Liver (tissue), 9 donors: ENCODE results near the gene OR8H2. TPM values are rescaled to one million over a fixed set of nuclear protein-coding genes. Genes with fewer than 3 reads are reported as not detected.
"Not testable (repeated sequence)": the region's sequence is repeated elsewhere in the genome, so short reads cannot be mapped to it uniquely, and the experiment has no call there.

ENCODE experiments used
- DNase-seq: peaks from one replicate; pipeline ENCODE4 v3.0.0-alpha.2; 2017; ENCODE audit warnings: low spot score
- H3K27ac ChIP-seq, 2 donors: one replicate each; pipeline ENCODE4 v1.7.0; 2013; ENCODE audit warnings: inconsistent platforms in 2 of 2, low read length in 2 of 2, control low read depth in 1 of 2, low read depth in 1 of 2, mild to moderate bottlenecking in 1 of 2
- H3K27me3 ChIP-seq, 4 donors: one replicate each; pipeline versions ENCODE4 v1.6.1 to v1.7.0; 2013; ENCODE audit warnings: low read length in 3 of 4, inconsistent platforms in 1 of 4, mild to moderate bottlenecking in 1 of 4, moderate library complexity in 1 of 4; ENCODE audit not compliant: control insufficient read depth in 4 of 4, insufficient read depth in 4 of 4
- H3K36me3 ChIP-seq, 4 donors: one replicate each; pipeline versions ENCODE4 v1.6.1 to v1.7.0; 2013; ENCODE audit warnings: low read length in 3 of 4, mild to moderate bottlenecking in 3 of 4, low read depth in 1 of 4, moderate library complexity in 1 of 4; ENCODE audit not compliant: control insufficient read depth in 4 of 4, insufficient read depth in 3 of 4
- H3K4me1 ChIP-seq, 4 donors: one replicate each; pipeline versions ENCODE4 v1.6.1 to v1.7.0; 2013; ENCODE audit warnings: low read length in 3 of 4, mild to moderate bottlenecking in 3 of 4, moderate library complexity in 1 of 4; ENCODE audit not compliant: control insufficient read depth in 4 of 4, insufficient read depth in 4 of 4
- H3K4me3 ChIP-seq, 3 donors: one replicate each; pipeline versions ENCODE4 v1.6.1 to v1.7.0; 2013; ENCODE audit warnings: low read length in 3 of 3, control low read depth in 1 of 3, low read depth in 1 of 3, mild to moderate bottlenecking in 1 of 3
- H3K9ac ChIP-seq, 2 donors: one replicate each; pipeline ENCODE4 v1.7.0; 2013; ENCODE audit warnings: low read length in 2 of 2, mild to moderate bottlenecking in 2 of 2, moderate library complexity in 2 of 2, control low read depth in 1 of 2, low read depth in 1 of 2
- H3K9me3 ChIP-seq, 4 donors: one replicate each; pipeline versions ENCODE4 v1.6.1 to v1.7.0; 2013; ENCODE audit warnings: low read length in 3 of 4; ENCODE audit not compliant: control insufficient read depth in 4 of 4
- EGR1 ChIP-seq, 2 donors: IDR thresholded peaks; 2 replicates each; pipeline ENCODE4 v1.6.1; 2016 to 2018; ENCODE audit warnings: antibody characterized with exemption in 2 of 2, low read depth in 2 of 2
- FOXA2 ChIP-seq: IDR thresholded peaks from 2 replicates; pipeline ENCODE4 v1.6.1; 2016; ENCODE audit warnings: antibody characterized with exemption
- GABPA ChIP-seq, 2 donors: IDR thresholded peaks in 1 of 2; conservative IDR thresholded peaks in 1 of 2; 2 replicates each; pipeline ENCODE4 v1.6.1; 2016; ENCODE audit warnings: antibody characterized with exemption in 2 of 2, mild to moderate bottlenecking in 1 of 2, moderate library complexity in 1 of 2
- HNF4A ChIP-seq, 2 donors: conservative IDR thresholded peaks; 2 replicates each; pipeline ENCODE4 v1.6.1; 2016; ENCODE audit warnings: antibody characterized with exemption in 2 of 2, mild to moderate bottlenecking in 2 of 2
- HNF4G ChIP-seq: IDR thresholded peaks from 2 replicates; pipeline ENCODE4 v1.6.1; 2016; ENCODE audit warnings: antibody characterized with exemption
- MAX ChIP-seq: IDR thresholded peaks from 2 replicates; pipeline ENCODE4 v1.6.1; 2016; ENCODE audit warnings: antibody characterized with exemption
- NR2F2 ChIP-seq: IDR thresholded peaks from 2 replicates; pipeline ENCODE4 v1.6.1; 2016; ENCODE audit warnings: antibody characterized with exemption
- RAD21 ChIP-seq, 2 donors: IDR thresholded peaks; 2 replicates each; pipeline ENCODE4 v1.6.1; 2016; ENCODE audit warnings: antibody characterized with exemption in 2 of 2, mild to moderate bottlenecking in 2 of 2
- RXRA ChIP-seq, 2 donors: IDR thresholded peaks; 2 replicates each; pipeline ENCODE4 v1.6.1; 2017 to 2018; ENCODE audit warnings: antibody characterized with exemption in 2 of 2, mild to moderate bottlenecking in 1 of 2
- TAF1 ChIP-seq: conservative IDR thresholded peaks from 2 replicates; pipeline ENCODE4 v1.6.1; 2016; ENCODE audit warnings: antibody characterized with exemption, mild to moderate bottlenecking
- YY1 ChIP-seq: IDR thresholded peaks from 2 replicates; pipeline ENCODE4 v1.6.1; 2016; ENCODE audit warnings: antibody characterized with exemption, mild to moderate bottlenecking
- WGBS: extraction: QIAGEN DNeasy Blood & Tissue Kit; methylation state at CpG from one replicate; pipeline ENCODE4 v1.1.7; 2013; 5-methylcytosine and 5-hydroxymethylcytosine counted together
- polyA plus RNA-seq, 2 donors: library from polyadenylated mRNA; stranded (reverse) in 1 of 2; unstranded in 1 of 2; fragments of 200-250 nt in 1 of 2; fragments of >200 nt in 1 of 2; fragmentation: Nextera tagmentation in 1 of 2; extraction: Ambion mirVana in 1 of 2; gene quantifications; one replicate each; pipeline versions ENCODE4 v1.2.1 to v1.2.3, GENCODE V29; 2013 to 2015
- total RNA-seq, 2 donors: library from RNA; depleted of rRNA; stranded (reverse); fragments of >200 nt; gene quantifications; one replicate each; pipeline ENCODE4 v1.2.3, GENCODE V29; 2014
- TF ChIP-seq, protein P1 (sequence below): IDR thresholded peaks from 2 replicates; pipeline ENCODE4 v1.6.1; 2016; ENCODE audit warnings: antibody characterized with exemption
- TF ChIP-seq, protein P2 (sequence below): fragments of 150-350 bp; IDR thresholded peaks from 2 replicates; pipeline ENCODE4 v1.5.1; 2017; ENCODE audit warnings: improper control_type of control experiment, low read depth, low read length; ENCODE audit not compliant: missing input control
- donor health status: healthy.
- donor health status: healthy.
- donor health status: healthy.
- donor health status: healthy.
- donor health status: healthy.

The OR8H2 gene
- total and polyA plus RNA-seq, 4 donors = not detected

- H3K4me1 ChIP-seq = no peaks in the 10 kb centered on the region
- no peaks in the 10 kb centered on the region for H3K27me3 ChIP-seq
- no peak within 1 kb of the TSS for H3K4me3 ChIP-seq
- DNase-seq = no peak
- no peak within 1 kb of the TSS for H3K9ac ChIP-seq
- no peaks in the 10 kb centered on the region for H3K9me3 ChIP-seq
- no peak within 1 kb of the TSS for H3K27ac ChIP-seq
- TF ChIP-seq NR2F2 = no peak
- TF ChIP-seq, protein P1, sequence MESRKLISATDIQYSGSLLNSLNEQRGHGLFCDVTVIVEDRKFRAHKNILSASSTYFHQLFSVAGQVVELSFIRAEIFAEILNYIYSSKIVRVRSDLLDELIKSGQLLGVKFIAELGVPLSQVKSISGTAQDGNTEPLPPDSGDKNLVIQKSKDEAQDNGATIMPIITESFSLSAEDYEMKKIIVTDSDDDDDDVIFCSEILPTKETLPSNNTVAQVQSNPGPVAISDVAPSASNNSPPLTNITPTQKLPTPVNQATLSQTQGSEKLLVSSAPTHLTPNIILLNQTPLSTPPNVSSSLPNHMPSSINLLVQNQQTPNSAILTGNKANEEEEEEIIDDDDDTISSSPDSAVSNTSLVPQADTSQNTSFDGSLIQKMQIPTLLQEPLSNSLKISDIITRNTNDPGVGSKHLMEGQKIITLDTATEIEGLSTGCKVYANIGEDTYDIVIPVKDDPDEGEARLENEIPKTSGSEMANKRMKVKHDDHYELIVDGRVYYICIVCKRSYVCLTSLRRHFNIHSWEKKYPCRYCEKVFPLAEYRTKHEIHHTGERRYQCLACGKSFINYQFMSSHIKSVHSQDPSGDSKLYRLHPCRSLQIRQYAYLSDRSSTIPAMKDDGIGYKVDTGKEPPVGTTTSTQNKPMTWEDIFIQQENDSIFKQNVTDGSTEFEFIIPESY = no peak
- TF ChIP-seq HNF4A (conservative IDR thresholded peaks at IDR 0.05) = no peak
- TF ChIP-seq, protein P2, sequence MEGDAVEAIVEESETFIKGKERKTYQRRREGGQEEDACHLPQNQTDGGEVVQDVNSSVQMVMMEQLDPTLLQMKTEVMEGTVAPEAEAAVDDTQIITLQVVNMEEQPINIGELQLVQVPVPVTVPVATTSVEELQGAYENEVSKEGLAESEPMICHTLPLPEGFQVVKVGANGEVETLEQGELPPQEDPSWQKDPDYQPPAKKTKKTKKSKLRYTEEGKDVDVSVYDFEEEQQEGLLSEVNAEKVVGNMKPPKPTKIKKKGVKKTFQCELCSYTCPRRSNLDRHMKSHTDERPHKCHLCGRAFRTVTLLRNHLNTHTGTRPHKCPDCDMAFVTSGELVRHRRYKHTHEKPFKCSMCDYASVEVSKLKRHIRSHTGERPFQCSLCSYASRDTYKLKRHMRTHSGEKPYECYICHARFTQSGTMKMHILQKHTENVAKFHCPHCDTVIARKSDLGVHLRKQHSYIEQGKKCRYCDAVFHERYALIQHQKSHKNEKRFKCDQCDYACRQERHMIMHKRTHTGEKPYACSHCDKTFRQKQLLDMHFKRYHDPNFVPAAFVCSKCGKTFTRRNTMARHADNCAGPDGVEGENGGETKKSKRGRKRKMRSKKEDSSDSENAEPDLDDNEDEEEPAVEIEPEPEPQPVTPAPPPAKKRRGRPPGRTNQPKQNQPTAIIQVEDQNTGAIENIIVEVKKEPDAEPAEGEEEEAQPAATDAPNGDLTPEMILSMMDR = no peak
- no peak for TF ChIP-seq RAD21 (IDR thresholded peaks at IDR 0.05)
- TF ChIP-seq TAF1 = no peak
- no peak for TF ChIP-seq HNF4G
- TF ChIP-seq RXRA (IDR thresholded peaks at IDR 0.05) = no peak
- TF ChIP-seq GABPA (IDR thresholded peaks at IDR 0.05 in 1 of 2, conservative IDR thresholded peaks at IDR 0.05 in 1 of 2) = no peak
- TF ChIP-seq YY1 = no peak
- H3K36me3 ChIP-seq = no peaks in the 10 kb centered on the region
Observed at GRCh38 chr11:56140151-56140661, 36.7 kb downstream of the OR8H2 start, which contains the start of gene OR8J3. OR8J3 (minus strand) TSS chr11:56140201; CDS start chr11:56137718, 2,483 bp downstream.

- not testable (repeated sequence) for H3K27ac ChIP-seq, H3K9ac ChIP-seq, H3K4me3 ChIP-seq, H3K4me1 ChIP-seq, H3K9me3 ChIP-seq, H3K36me3 ChIP-seq, H3K27me3 ChIP-seq, DNase-seq
- 92% methylated on average over 30 of the region's 30 CpGs for WGBS
Observed at GRCh38 chr11:56143681-56144080, 40.2 kb downstream of the OR8H2 start.

GRCh38 chr11:56151376-56151775, 47.9 kb downstream of the OR8H2 start:
- Histone ChIP-seq H3K9ac (no peak overlapping the region), H3K9me3 (peaks cover 0 to 7% (median under 1%) of the 10 kb centered on the region in 4 donors), H3K27me3 (no peaks in the 10 kb centered on the region), H3K4me1 (no peaks in the 10 kb centered on the region), H3K36me3 (no peaks in the 10 kb centered on the region), H3K4me3 (no peak overlapping the region), H3K27ac (no peak overlapping the region)
- WGBS = 55% methylated on average over 1 of the region's 1 CpG
- no peak for TF ChIP-seq NR2F2
- TF ChIP-seq HNF4A (conservative IDR thresholded peaks at IDR 0.05) = no peak
- no peak for TF ChIP-seq RAD21 (IDR thresholded peaks at IDR 0.05)
- TF ChIP-seq HNF4G = no peak
- TF ChIP-seq FOXA2 = no peak
- TF ChIP-seq EGR1 (IDR thresholded peaks at IDR 0.05; ENCODE audit: low read depth in 2 of 2) = no peak
- TF ChIP-seq TAF1 = no peak
- TF ChIP-seq, protein P2 = no peak
- TF ChIP-seq MAX = no peak
- TF ChIP-seq, protein P1 = no peak
- DNase-seq = no peak
